Suprapubic skin (tissue), 4 donors: ENCODE results near the gene HSPA4L.

Source experiments
- EP300 ChIP-seq: sonication (generic); formaldehyde crosslinking; IDR thresholded peaks from one replicate; pipeline ENCODE4 v1.6.1; 2017; ENCODE audit warnings: antibody characterized with exemption
- POLR2AphosphoS5 ChIP-seq, 3 donors: sonication (generic); formaldehyde crosslinking; IDR thresholded peaks; one replicate each; pipeline ENCODE4 v1.6.1; 2017; ENCODE audit warnings: antibody characterized with exemption in 3 of 3
- TF ChIP-seq, protein P1 (sequence below), 2 donors: fragments of 200-600 bp in 1 of 2; fragments of 450-650 bp in 1 of 2; sonication (generic) in 1 of 2; IDR thresholded peaks; one replicate each; pipeline ENCODE4 v1.5.1; 2016 to 2019; ENCODE audit warnings: antibody characterized with exemption in 2 of 2, mild to moderate bottlenecking in 1 of 2, moderate library complexity in 1 of 2

DNA sequence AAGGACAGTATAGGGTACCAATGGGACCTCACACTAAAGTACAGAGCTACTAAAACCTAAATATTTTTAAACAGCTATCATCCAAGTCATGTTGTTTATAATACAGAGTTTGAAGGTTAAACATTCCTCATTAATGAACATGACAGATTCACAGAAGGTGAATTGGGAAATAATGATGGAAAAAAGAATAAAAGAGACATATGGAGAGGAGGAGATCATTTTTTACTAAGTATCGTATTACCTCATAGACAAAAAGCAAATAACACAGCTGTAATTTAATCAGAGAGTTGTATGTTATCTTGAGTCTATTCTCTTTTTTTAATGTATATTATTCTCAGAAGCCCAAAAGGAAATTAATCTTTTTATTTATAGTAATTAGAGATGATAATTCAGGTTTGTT is 106.4 kb downstream of the HSPA4L start:
- TF ChIP-seq, protein P1, sequence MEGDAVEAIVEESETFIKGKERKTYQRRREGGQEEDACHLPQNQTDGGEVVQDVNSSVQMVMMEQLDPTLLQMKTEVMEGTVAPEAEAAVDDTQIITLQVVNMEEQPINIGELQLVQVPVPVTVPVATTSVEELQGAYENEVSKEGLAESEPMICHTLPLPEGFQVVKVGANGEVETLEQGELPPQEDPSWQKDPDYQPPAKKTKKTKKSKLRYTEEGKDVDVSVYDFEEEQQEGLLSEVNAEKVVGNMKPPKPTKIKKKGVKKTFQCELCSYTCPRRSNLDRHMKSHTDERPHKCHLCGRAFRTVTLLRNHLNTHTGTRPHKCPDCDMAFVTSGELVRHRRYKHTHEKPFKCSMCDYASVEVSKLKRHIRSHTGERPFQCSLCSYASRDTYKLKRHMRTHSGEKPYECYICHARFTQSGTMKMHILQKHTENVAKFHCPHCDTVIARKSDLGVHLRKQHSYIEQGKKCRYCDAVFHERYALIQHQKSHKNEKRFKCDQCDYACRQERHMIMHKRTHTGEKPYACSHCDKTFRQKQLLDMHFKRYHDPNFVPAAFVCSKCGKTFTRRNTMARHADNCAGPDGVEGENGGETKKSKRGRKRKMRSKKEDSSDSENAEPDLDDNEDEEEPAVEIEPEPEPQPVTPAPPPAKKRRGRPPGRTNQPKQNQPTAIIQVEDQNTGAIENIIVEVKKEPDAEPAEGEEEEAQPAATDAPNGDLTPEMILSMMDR (IDR thresholded peaks at IDR 0.05): no peak
- no peak for TF ChIP-seq POLR2AphosphoS5 (IDR thresholded peaks at IDR 0.05)
- no peak for TF ChIP-seq EP300
